Epithelial cell of esophagus (primary cell): ENCODE data around the gene SRD5A1.

ENCODE experiments used
- DNase-seq: peaks from one replicate; pipeline ENCODE4 v3.0.0; 2010; ENCODE audit warnings: low read depth
- H3K4me3 ChIP-seq: 2 replicates; pipeline ENCODE4 v1.5.1; 2011; ENCODE audit warnings: mild to moderate bottlenecking, low read length, control low read depth
- TF ChIP-seq, protein P1 (sequence below): IDR thresholded peaks from 2 replicates; pipeline ENCODE4 v1.5.1; 2011; ENCODE audit warnings: low read depth, mild to moderate bottlenecking, low read length, control low read depth, inconsistent platforms; ENCODE audit not compliant: insufficient read depth; ENCODE audit errors: missing control alignments

The SRD5A1 gene

DNA sequence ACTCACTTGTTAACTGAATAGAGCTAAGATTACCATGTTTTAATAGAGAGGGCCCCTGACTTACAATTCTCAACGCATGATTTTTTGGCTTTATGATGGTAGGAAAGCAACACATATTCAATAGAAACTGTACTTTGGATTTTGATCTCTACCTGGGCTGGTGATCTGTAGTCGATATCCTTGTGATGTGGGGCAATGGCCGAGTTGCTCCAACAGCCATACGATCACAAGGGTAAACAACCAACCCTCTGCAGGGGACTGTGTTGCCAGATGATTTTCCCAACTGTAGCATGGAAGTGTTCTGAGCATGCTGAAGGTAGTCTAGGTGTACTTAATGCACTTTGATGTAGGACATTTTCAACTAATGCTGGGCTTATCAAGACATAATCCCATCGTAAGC is 36.9 kb upstream of the SRD5A1 start:
- DNase-seq = no peak
- TF ChIP-seq, protein P1, sequence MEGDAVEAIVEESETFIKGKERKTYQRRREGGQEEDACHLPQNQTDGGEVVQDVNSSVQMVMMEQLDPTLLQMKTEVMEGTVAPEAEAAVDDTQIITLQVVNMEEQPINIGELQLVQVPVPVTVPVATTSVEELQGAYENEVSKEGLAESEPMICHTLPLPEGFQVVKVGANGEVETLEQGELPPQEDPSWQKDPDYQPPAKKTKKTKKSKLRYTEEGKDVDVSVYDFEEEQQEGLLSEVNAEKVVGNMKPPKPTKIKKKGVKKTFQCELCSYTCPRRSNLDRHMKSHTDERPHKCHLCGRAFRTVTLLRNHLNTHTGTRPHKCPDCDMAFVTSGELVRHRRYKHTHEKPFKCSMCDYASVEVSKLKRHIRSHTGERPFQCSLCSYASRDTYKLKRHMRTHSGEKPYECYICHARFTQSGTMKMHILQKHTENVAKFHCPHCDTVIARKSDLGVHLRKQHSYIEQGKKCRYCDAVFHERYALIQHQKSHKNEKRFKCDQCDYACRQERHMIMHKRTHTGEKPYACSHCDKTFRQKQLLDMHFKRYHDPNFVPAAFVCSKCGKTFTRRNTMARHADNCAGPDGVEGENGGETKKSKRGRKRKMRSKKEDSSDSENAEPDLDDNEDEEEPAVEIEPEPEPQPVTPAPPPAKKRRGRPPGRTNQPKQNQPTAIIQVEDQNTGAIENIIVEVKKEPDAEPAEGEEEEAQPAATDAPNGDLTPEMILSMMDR = no peak
- no peak overlapping the region for H3K4me3 ChIP-seq

DNA sequence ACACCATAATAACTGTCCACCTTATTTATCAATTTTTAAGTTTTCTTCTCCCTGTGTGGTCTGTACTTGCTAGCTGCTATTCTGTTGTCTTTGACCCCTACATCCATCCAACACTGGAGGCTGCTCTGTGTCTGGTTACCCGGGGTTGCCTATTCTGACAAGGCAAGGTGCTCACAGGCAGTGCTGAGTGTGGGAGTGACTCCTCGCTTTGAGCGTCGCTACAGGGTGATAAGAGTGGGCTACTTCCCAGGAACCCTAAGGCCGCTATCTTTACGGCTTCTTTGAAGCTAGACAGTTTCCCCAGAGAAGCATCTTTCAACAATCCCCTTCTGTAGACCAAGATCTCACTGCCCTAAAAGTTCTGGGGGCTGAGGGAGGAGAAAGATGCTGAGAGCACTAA is 35.7 kb upstream of the SRD5A1 start:
- TF ChIP-seq, protein P1 = no peak
- H3K4me3 ChIP-seq = no peak overlapping the region
- DNase-seq = no peak

DNA sequence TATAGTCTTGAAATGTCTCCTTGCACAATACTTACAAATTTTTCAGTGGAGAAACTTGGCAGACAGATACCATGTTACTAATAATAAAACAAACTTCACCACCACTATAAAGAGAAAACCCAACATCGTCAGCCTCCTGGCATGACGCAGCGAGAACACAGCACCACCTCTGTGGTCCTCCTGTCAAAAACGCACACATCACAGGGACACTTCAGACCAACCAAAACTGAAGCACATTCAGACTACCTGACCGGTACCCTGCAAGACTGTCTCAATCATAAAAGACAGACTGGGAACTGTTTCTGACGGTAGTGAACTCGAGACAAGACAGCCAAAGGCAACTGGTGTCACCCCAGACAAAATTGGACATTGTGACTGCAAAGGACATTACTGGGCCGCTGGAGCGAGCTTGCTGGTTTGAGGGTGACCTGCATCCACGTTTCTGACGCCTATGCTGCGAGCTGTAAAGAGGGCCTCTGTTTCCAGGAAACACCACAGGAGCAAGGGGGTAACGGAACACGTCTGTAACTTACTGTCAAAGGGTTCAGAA is 34.8 kb upstream of the SRD5A1 start:
- no peak for DNase-seq
- TF ChIP-seq, protein P1 = no peak
- H3K4me3 ChIP-seq = no peak overlapping the region

DNA sequence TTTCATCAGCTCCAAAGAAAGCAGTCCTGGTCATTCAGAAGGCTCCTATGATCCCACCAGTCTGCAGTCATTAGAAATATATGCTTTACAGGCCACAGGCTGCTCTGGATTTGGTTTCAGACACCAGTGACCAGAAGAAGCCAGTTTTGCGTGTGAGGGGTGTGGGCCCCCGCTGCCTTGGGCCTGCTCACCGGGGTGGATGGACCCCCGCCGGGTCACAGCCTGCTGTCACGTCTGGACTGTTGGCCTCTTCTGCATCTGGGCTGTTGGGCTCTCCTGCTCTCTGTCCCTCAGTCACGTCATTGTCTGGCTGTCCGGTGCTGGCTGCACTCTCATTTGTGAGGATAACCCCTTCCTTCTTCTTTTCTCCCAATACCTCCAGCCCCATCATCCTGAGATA is 33.5 kb upstream of the SRD5A1 start:
- no peak for DNase-seq
- no peak overlapping the region for H3K4me3 ChIP-seq
- TF ChIP-seq, protein P1 = no peak

DNA sequence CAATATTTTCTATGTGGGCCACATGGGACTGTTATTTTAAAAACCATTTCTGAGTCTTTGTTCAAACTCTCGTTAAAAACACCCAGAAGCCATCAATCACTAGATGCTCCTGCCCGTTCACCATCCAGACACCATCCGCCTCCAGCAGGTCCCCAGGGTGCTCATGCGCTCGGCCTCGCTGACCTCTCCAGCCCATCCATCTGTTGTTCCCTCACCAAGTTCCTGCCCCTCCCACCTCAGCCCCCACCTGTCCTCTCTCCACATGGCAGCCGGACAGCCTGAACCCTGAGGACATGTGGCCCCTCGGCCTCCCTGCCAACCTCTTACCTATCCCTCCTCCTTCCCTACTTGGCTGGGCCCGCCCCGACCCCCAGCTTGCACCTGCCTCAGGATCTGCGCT is 32.0 kb upstream of the SRD5A1 start:
- no peak for DNase-seq
- no peak overlapping the region for H3K4me3 ChIP-seq
- TF ChIP-seq, protein P1 = no peak

DNA sequence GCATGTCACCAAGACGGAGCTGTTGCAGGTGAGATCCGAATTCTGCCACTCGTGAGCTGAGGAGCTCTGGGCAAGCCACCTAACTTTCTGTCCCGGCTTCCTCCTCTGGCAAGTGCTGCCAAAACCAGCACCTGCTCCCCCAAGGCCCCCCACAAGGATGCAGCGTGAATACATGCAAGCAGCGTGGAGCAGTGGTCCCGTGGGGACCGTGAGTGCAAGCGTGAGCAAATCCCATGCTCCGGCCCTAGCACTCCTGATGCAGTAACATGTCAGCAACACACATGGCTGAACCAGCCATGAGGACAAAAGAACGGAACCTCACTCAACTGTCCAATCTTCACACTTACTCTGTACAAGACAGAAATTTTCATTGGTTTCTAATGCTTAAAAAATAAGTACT is 31.4 kb upstream of the SRD5A1 start:
- DNase-seq = no peak
- TF ChIP-seq, protein P1 = no peak
- no peak overlapping the region for H3K4me3 ChIP-seq

DNA sequence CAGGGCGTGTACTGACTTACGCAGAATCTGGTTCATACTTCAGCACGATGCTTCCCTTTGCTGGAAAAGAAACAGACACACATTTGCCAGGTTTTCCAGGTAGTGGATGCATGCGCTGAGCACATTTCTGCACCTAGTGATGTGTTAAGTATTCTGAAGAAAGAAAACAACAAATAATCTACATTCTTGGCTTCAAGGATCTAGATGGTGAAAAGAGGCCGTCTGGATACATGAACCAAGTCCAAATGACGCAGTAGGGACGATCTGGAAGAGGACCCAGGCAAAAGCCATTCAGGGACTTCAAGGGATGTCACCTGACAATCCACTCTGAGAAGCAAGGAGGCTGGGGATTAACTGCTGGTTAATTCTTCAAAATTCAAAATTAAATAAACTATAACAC is 30.8 kb upstream of the SRD5A1 start:
- no peak for DNase-seq
- TF ChIP-seq, protein P1 = no peak
- no peak overlapping the region for H3K4me3 ChIP-seq
